HG02798 (cell line): ENCODE results near the gene CNTNAP5.

Experiments
- ATAC-seq: cut with Tn5 transposase; IDR thresholded peaks from one replicate; pipeline ENCODE4 v1.9.1; 2021; ENCODE audit warnings: mild to moderate bottlenecking; ENCODE audit not compliant: unreplicated experiment, poor library complexity

CNTNAP5 gene

DNA sequence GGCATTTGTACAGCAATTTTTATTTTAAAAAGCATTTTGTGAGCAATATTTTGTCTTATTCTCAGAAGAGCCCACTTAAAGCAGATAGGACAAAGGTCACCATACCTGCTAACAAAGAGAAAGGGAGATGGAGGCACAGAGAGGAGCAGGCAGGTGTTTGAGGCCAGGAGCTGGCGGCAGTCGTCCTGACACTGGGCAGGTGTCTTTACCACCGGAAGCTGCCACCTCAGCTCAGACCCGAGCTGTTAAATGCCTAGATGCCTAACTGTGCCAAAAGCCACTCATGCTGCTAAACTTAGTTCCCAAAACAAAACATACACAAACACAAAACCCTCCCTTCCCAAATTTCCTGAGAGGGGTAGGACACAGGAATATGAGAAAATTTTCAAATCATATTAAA, 120.9 kb downstream of the CNTNAP5 start:
- ATAC-seq = no peak

DNA sequence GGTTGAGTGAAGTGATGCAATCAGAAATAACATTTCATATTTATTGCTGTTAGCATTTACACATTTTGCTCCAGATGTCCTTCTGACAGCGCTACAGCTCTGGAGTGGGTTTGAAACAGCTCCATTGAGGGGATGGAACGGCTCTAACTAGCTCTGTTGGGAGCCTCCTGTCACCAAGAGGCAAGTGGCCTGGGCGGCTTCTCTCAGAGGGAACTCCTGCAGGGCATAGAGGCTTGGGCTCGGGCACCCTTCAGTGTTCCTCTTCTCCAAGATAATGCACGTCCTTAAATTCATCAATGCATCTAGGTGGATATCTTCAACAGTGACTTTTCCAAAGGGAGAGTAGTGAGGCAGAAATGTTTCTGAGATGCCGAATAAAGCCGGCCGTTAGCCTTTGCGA, 122.5 kb downstream of the CNTNAP5 start:
- ATAC-seq = no peak

DNA sequence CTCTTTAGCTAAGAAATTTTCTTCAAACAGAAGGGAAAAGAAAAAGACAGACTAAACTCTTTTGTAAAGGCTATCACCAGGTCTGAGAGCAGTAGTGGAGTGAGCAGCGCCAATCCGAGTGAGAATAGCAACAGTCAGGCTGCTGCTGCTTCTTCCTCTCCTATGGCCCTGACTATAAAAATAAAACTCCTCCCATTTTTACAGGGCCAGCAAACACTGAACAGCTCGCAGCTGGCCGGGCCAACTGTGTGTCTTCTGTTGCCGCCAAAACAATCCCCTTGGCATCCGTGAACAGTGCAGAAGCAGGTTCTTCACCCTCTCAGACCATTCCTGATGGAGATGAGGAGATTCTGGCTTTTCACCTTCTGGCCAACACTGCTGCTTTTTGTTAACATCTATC, 124.5 kb downstream of the CNTNAP5 start:
- no peak for ATAC-seq

- no peak for ATAC-seq
These were observed 126.6 kb downstream of the CNTNAP5 start for GRCh38 chr2:124151691-124152090.

GRCh38 chr2:124153713-124154112, 128.6 kb downstream of the CNTNAP5 start:
- no peak for ATAC-seq

GRCh38 chr2:124159166-124159565, 134.1 kb downstream of the CNTNAP5 start:
- ATAC-seq = no peak

DNA sequence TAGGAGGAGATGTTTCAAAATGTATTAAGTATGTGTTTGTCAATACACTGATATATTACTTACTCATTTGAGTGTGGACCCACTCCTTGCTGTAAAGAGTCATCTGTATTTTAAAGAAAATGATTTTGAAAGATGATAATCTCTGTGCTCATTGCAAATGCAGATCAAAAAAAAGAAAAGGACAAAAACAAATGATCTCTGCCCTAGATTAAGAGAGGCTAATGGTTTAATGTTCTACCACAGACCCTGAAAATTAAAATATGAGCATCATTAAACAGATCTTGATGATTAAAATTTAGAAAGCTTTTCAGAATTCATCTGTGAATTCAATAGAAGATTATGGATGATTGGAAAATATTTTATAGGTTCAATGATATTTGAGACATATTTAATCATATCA, 136.5 kb downstream of the CNTNAP5 start:
- no peak for ATAC-seq

DNA sequence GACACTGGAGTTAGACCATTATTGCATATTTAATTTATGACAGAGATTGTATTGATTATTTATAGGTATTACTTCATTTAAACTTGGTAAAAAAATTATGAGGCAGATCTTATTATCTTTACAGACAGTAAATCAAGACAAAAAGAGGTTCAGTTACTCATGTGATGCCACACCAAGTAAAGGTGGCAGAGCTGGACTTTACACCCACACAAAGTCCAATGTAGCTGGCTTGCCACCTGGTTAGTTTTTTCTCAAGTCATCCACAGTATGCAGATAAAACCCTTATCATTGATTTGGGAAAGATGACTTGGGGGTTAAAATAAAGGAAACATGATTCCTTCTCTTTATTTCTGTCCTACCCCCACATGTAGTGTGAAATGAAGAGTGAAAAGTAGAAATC, 137.2 kb downstream of the CNTNAP5 start:
- no peak for ATAC-seq

DNA sequence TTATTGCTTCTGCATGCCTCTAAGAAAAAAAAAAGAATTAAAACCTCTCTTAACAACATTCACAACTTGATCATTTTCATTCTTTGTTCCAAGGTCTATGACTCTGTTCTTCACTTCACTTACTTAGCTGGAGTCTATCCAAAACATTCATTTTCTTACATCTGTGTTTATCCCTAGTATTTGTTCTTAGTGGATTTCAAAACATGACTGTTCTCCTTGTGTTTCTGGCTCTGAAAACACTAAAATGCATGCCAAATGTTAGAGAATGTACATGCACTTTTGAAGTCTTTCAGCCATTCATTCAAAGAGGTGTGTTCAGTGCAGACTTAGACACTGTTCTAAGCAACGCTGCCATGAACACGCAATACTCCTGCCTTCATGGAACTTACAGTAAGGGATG, 138.8 kb downstream of the CNTNAP5 start:
- no peak for ATAC-seq

- ATAC-seq = no peak
These were observed 140.6 kb downstream of the CNTNAP5 start for GRCh38 chr2:124165698-124166097.

DNA sequence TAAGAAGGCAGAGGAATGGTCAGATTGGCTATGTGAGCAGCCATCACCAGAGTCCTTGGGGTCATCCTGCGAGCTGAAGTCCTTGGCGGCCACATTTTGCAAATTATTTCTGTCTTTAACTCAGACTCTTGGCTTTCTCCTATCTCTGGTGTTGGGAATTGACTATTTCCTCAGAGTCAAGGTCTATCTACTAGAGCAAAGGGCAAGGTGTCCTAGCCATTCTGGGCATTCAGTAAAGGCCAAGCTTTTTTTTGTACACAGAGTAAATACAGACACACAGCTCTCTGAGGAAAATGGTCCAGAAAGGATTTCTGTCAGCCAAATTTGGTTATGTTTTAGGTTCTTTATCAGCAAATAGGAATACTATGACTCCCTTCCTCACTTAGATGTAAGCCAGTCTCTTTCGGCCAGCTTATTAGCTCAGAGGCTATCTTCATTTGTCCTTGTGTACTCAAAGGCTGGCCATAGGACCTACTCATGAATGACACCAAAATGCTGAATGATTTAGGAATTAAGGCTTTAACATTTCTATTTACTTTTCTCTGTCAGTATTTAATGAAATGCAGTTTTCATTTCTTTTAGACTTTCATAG, 146.5 kb downstream of the CNTNAP5 start:
- ATAC-seq = no peak

DNA sequence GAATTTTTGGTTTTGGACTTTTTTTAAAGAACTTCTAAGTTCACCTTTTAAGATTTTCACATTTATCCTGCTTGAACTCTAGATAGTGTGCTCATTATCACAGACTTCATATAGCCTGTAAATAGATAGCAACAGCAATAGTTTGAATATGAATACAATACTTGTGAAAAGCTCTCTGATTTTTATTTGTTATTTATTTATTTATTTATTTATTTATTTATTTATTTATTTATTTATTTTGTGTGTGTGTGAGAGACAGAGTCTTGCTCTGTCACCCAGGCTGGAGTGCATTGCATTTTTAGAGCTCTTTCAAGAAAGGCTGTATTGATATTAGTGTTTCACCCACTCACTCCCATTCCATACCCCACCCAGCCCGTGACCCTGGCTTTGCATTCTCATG, 153.6 kb downstream of the CNTNAP5 start:
- no peak for ATAC-seq

GRCh38 chr2:124180635-124181034, 155.5 kb downstream of the CNTNAP5 start:
- no peak for ATAC-seq

GRCh38 chr2:124186801-124187200, 161.7 kb downstream of the CNTNAP5 start:
- no peak for ATAC-seq

DNA sequence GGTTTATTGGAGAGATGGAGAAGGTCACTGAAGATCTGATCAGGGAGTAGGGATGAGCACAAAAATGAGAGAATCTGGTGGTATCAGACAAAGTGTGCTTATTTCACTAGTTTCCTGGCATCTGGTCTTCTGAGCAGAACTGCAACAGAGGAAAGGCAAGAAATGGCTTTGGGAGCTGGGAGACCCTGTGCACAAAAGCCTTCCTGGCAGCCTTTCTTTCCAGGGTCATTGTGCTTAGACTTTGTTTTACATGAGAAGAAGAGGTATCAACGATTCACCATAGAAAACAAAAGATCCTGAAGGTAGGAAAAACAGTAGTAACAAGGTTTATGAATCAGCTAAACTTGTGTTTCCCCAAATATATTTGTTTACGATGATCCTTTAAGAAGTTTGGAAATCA, 162.9 kb downstream of the CNTNAP5 start:
- no peak for ATAC-seq

DNA sequence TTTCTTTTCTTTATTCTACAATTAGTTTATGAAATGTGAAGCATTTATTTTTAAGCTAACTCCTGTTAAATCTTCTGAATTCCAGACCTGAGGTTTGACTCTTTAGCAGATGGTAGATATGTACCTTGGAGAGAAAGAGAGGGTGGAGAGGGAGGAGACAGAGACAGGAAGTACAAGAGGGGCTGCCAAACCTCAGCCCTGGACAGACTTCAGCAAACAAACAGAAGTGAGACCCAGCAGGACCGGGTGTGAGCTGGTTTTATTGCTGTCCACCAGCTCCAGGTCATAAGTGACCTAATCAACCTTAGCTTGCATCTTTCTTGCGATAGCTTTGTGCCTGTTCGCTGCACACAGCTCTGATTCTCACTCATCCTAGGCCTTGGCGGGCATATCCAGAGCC, 168.6 kb downstream of the CNTNAP5 start:
- ATAC-seq = no peak

DNA sequence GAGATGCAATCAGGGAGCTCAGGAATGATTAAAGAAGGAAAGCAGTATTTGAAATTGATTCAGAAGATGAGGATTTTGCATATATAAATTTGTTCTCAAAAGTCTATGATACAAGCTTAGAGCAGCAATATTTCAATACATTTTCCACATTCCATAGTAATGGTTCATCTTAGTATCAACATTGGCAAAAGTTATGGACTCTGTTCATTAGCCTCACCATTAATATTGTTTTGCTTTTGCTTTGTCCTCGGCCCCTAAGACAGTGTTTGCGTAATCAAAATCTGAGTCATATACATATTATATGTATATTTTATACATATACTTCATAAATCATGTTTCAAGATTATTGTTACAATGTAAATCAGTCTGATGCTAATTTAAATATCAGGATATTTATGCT, 176.6 kb downstream of the CNTNAP5 start:
- no peak for ATAC-seq

DNA sequence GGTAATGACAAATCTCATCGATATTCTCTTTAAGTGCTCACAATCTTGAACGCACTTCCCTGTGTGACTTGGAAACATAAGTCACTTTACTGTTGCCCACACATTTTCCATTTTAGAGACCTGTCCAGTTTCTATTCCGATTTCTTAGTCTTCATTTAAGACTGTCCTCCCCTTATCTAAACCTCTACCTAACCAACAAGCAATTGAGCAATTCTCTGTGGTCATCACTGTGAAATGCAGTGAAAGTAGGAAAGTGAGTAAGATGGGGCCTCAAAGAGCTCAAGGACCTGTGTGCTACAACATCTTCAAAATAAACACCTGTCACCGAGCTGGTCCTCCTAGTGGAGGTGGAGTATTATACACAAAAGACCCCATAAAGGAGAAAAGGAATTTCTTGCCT, 184.4 kb downstream of the CNTNAP5 start:
- no peak for ATAC-seq

- ATAC-seq = no peak
These were observed 186.4 kb downstream of the CNTNAP5 start for GRCh38 chr2:124211461-124211860.

GRCh38 chr2:124213977-124214587, 189.0 kb downstream of the CNTNAP5 start:
- no peak for ATAC-seq

- no peak for ATAC-seq
These were observed 221.1 kb downstream of the CNTNAP5 start for GRCh38 chr2:124246170-124246569.

DNA sequence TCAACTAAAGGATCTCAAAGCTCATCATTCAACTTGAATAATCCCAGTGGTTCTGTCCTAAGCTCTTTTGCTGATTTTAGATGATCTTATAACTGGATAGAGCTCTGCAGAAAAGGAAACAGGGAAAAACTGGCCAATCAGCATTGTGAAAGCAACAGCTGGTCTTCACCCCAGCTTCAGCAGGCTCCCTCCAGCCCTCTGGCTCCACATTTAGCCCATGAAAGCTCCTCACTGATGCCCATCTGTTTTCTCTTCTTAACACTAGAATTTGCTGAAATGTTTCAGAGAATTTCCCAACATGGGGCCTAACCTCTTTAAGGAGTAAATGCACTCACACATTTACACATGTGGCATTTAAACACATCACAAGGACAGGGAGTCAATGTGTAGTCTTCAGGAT, 223.3 kb downstream of the CNTNAP5 start:
- ATAC-seq = no peak

DNA sequence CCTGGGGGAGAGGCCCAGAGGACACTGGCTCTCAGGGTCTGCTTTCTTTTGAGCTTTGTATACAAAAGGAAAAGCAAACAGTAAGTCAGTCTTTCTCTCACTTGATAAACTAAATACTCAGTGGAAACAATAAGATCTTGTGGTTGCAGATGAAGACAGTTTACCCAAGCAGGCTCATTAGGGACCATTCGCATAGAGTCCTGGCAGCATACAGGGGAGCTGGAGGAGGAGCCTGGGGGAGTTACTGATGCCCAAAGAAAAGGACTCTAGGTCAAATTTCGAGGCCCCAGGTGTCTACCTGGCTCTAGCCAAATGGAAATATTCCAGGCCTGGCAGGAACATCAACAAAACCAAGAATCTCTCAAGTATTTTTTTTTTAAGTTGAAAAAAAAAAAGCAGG, 225.3 kb downstream of the CNTNAP5 start:
- ATAC-seq = no peak
